GM12891 (cell line): ENCODE results near the gene PITPNM2.

Experiments
- PAX5 ChIP-seq: IDR thresholded peaks from 2 replicates; pipeline ENCODE4 v1.6.1; 2011; ENCODE audit warnings: low read length, moderate library complexity, mild to moderate bottlenecking; ENCODE audit not compliant: insufficient read depth, severe bottlenecking
- POLR2A ChIP-seq: IDR thresholded peaks from 2 replicates; pipeline ENCODE4 v1.6.1; 2011; ENCODE audit warnings: low read depth, low read length, control low read depth
- POLR2AphosphoS5 ChIP-seq: IDR thresholded peaks from 2 replicates; pipeline ENCODE4 v1.6.1; 2011; ENCODE audit warnings: low read depth, low read length, control low read depth
- POU2F2 ChIP-seq: IDR thresholded peaks from 2 replicates; pipeline ENCODE4 v1.6.1; 2011; ENCODE audit warnings: low read depth, mild to moderate bottlenecking, control low read depth, low read length, moderate library complexity
- TAF1 ChIP-seq: IDR thresholded peaks from 2 replicates; pipeline ENCODE4 v1.6.1; 2011; ENCODE audit warnings: low read depth, low read length, control low read depth

- TF ChIP-seq POLR2AphosphoS5 (no peak), POLR2A (no peak), POU2F2 (no peak), PAX5 (no peak), TAF1 (no peak)
Observed at GRCh38 chr12:123131879-123132402, 18.9 kb downstream of the PITPNM2 start.
